ENCODE results near the gene TBC1D22A.

Gene TBC1D22A

GRCh38 chr22:46864314-46865051, 102.0 kb downstream of the TBC1D22A start:
- no peak for DNase-seq (ENCODE audit: low read depth)
- no peak overlapping the region for H3K4me3 ChIP-seq (replicated peaks; ENCODE audit: low read depth, low read length)
- TF ChIP-seq CTCF (IDR thresholded peaks at IDR 0.05; ENCODE audit: low read length, missing control alignments), result no peak

GRCh38 chr22:46865052-46865434, 102.6 kb downstream of the TBC1D22A start:
- TF ChIP-seq CTCF (IDR thresholded peaks at IDR 0.05; ENCODE audit: low read length, missing control alignments), result no peak
- no peak overlapping the region for H3K4me3 ChIP-seq (replicated peaks; ENCODE audit: low read depth, low read length)
- no peak for DNase-seq (ENCODE audit: low read depth)

GRCh38 chr22:46865642-46866041, 103.2 kb downstream of the TBC1D22A start:
- no peak for TF ChIP-seq CTCF (IDR thresholded peaks at IDR 0.05; ENCODE audit: low read length, missing control alignments)
- DNase-seq (ENCODE audit: low read depth), result no peak
- H3K4me3 ChIP-seq (replicated peaks; ENCODE audit: low read depth, low read length), result no peak overlapping the region

- H3K4me3 ChIP-seq (replicated peaks; ENCODE audit: low read depth, low read length), result no peak overlapping the region
Measured at GRCh38 chr22:46866591-46866990, 104.1 kb downstream of the TBC1D22A start.

GRCh38 chr22:46867106-46867505, 104.7 kb downstream of the TBC1D22A start:
- TF ChIP-seq CTCF (IDR thresholded peaks at IDR 0.05; ENCODE audit: low read length, missing control alignments), result no peak
- DNase-seq (ENCODE audit: low read depth), result no peak
- no peak overlapping the region for H3K4me3 ChIP-seq (replicated peaks; ENCODE audit: low read depth, low read length)

More at GRCh38 chr22:46866591-46866990, 104.1 kb downstream of the TBC1D22A start:
- DNase-seq (ENCODE audit: low read depth), result peak; percentile 74
- TF ChIP-seq CTCF (IDR thresholded peaks at IDR 0.05; ENCODE audit: low read length, missing control alignments), result no peak

- no peak for DNase-seq (ENCODE audit: low read depth)
- H3K4me3 ChIP-seq (replicated peaks; ENCODE audit: low read depth, low read length), result no peak overlapping the region
- no peak for TF ChIP-seq CTCF (IDR thresholded peaks at IDR 0.05; ENCODE audit: low read length, missing control alignments)
Measured at GRCh38 chr22:46869329-46869728, 106.9 kb downstream of the TBC1D22A start.
